T-helper 2 cell (primary cell): ENCODE measurements around the gene EXOSC6.
"Not testable (repeated sequence)": the region's sequence is repeated elsewhere in the genome, so short reads cannot be mapped to it uniquely, and the experiment has no call there.

Experiments
- DNase-seq, 5 experiments: peaks; one replicate each; pipeline versions ENCODE4 v3.0.0 to v3.0.0-alpha.2; 2012 to 2022
- total RNA-seq, 2 donors: gene quantifications; one replicate each; lab custom pipeline; 2026; lab: John Stamatoyannopoulos, UW

Gene EXOSC6
- 72.9 to 103 reads per million in 2 donors for total RNA-seq

GRCh38 chr16:70251629-70252354 lies at the start of gene EXOSC6:
Gene EXOSC6, minus strand, starts transcription at chr16:70251940. Its CDS starts 40 bp downstream, at chr16:70251900.
- peak; percentile 80 to 97 (median 89) for DNase-seq

- DNase-seq: no peak
Measured at GRCh38 chr16:70301121-70301520, 49.4 kb upstream of the EXOSC6 start.

GRCh38 chr16:70298988-70299938 lies 47.5 kb upstream of the EXOSC6 start, which contains the start of gene DDX19B:
Gene DDX19B, plus strand, starts transcription at chr16:70299186. Its CDS starts 112 bp downstream, at chr16:70299298.
- peak; percentile 17 to 82 (median 34) for DNase-seq

- no peak for DNase-seq
Measured at GRCh38 chr16:70295634-70296033, 43.9 kb upstream of the EXOSC6 start.

GRCh38 chr16:70294385-70295025 lies 42.8 kb upstream of the EXOSC6 start:
- DNase-seq: no peak

GRCh38 chr16:70292148-70292547 lies 40.4 kb upstream of the EXOSC6 start:
- not testable (repeated sequence) for DNase-seq

GRCh38 chr16:70290949-70291519 lies 39.3 kb upstream of the EXOSC6 start:
- DNase-seq: no peak

GRCh38 chr16:70289229-70290094 lies 37.7 kb upstream of the EXOSC6 start, which contains the start of gene AARS1:
Gene AARS1, minus strand, starts transcription at chr16:70289506. Its CDS starts 6,743 bp downstream, at chr16:70282763.
- peak; percentile 86 to 100 (median 93) for DNase-seq

- not testable (repeated sequence) for DNase-seq
Measured at GRCh38 chr16:70287304-70287971, 35.7 kb upstream of the EXOSC6 start.

- no peak for DNase-seq
Measured at GRCh38 chr16:70276392-70276791, 24.7 kb upstream of the EXOSC6 start.

- DNase-seq: no peak
Measured at GRCh38 chr16:70271696-70272095, 20.0 kb upstream of the EXOSC6 start.

- no peak for DNase-seq
Measured at GRCh38 chr16:70270176-70270575, 18.4 kb upstream of the EXOSC6 start.

- no peak for DNase-seq
Measured at GRCh38 chr16:70269471-70269870, 17.7 kb upstream of the EXOSC6 start.

- not testable (repeated sequence) for DNase-seq
Measured at GRCh38 chr16:70267922-70268321, 16.2 kb upstream of the EXOSC6 start.

GRCh38 chr16:70267516-70267915 lies 15.8 kb upstream of the EXOSC6 start:
- peak in 1 of 5 experiments; percentile 22 for DNase-seq

GRCh38 chr16:70259903-70260302 lies 8.2 kb upstream of the EXOSC6 start:
- DNase-seq: not testable (repeated sequence)

- no peak for DNase-seq
Measured at GRCh38 chr16:70258946-70259345, 7.2 kb upstream of the EXOSC6 start.

GRCh38 chr16:70258065-70258464 lies 6.3 kb upstream of the EXOSC6 start:
- no peak for DNase-seq

GRCh38 chr16:70257391-70257790 lies 5.7 kb upstream of the EXOSC6 start:
- DNase-seq: no peak

- peak in 1 of 5 experiments; percentile 42 for DNase-seq
Measured at GRCh38 chr16:70255574-70255973, 3.8 kb upstream of the EXOSC6 start.

GRCh38 chr16:70254965-70255286 lies 3.2 kb upstream of the EXOSC6 start:
- DNase-seq: no peak
